A673 (cell line): Measurements from ENCODE around the gene PYCARD. TPM values are rescaled to one million over a fixed set of nuclear protein-coding genes. Genes with fewer than 3 reads are reported as not detected.
"Not testable (repeated sequence)": the region's sequence is repeated elsewhere in the genome, so short reads cannot be mapped to it uniquely, and the experiment has no call there.

Source experiments
- BruUV-seq: library from RNA; stranded (reverse); fragments of 400-500 nt; replicated peaks from 2 replicates; lab custom pipeline; 2021; lab: Mats Ljungman, UMichigan
- CTCF ChIA-PET: fragments of 300-600 bp; sonication (Branson Sonifier 250); formaldehyde crosslinking; loops from one replicate; lab custom pipeline; 2022; ENCODE audit warnings: antibody characterized with exemption; lab: Charles Lee
- POLR2A ChIA-PET: fragments of 300-600 bp; sonication (Branson Sonifier 250); formaldehyde crosslinking; loops from one replicate; lab custom pipeline; 2022; ENCODE audit warnings: antibody characterized with exemption; ENCODE audit not compliant: low non-redundant PET; lab: Charles Lee
- DNase-seq: peaks from one replicate; pipeline ENCODE4 v3.0.0-alpha.2; 2015; ENCODE audit warnings: low spot score
- H3K27ac ChIP-seq: fragments of 200-600 bp; sonication (generic); 2 replicates; pipeline ENCODE4 v1.5.1; 2016; ENCODE audit warnings: mixed run types, low read depth, mild to moderate bottlenecking, mixed read lengths, antibody characterized with exemption, low read length; ENCODE audit not compliant: poor library complexity, severe bottlenecking
- H3K27me3 ChIP-seq: fragments of 200-600 bp; sonication (generic); replicated peaks from 2 replicates; pipeline ENCODE4 v1.6.1; 2017; ENCODE audit warnings: mixed run types, low read depth, mild to moderate bottlenecking, mixed read lengths, antibody characterized with exemption, low read length; ENCODE audit not compliant: insufficient read depth, poor library complexity
- H3K36me3 ChIP-seq: fragments of 200-600 bp; sonication (generic); 2 replicates; pipeline ENCODE4 v1.6.1; 2016; ENCODE audit warnings: mixed run types, mild to moderate bottlenecking, mixed read lengths, antibody characterized with exemption, low read length; ENCODE audit not compliant: insufficient read depth, poor library complexity, severe bottlenecking
- H3K4me1 ChIP-seq: fragments of 200-600 bp; sonication (generic); 2 replicates; pipeline ENCODE4 v1.6.1; 2017; ENCODE audit warnings: mixed run types, mild to moderate bottlenecking, mixed read lengths, antibody characterized with exemption, low read length; ENCODE audit not compliant: insufficient read depth, poor library complexity, severe bottlenecking
- H3K4me3 ChIP-seq: fragments of 200-600 bp; sonication (generic); 2 replicates; pipeline ENCODE4 v1.5.1; 2016; ENCODE audit warnings: low read depth, mixed run types, mild to moderate bottlenecking, mixed read lengths, low read length; ENCODE audit not compliant: poor library complexity, severe bottlenecking
- H3K9me3 ChIP-seq: fragments of 200-600 bp; sonication (generic); 2 replicates; pipeline ENCODE4 v1.6.1; 2016; ENCODE audit warnings: mixed run types, low read depth, mild to moderate bottlenecking, mixed read lengths, antibody characterized with exemption, low read length; ENCODE audit not compliant: poor library complexity, severe bottlenecking
- EZH2 ChIP-seq: fragments of 200-600 bp; sonication (generic); IDR thresholded peaks from 2 replicates; pipeline ENCODE4 v1.6.1; 2017; ENCODE audit warnings: borderline replicate concordance, low read depth, mild to moderate bottlenecking, mixed read lengths, antibody characterized with exemption, low read length; ENCODE audit not compliant: poor library complexity, severe bottlenecking
- intact Hi-C: fragments of 100-400 bp; cut with micrococcal nuclease; formaldehyde crosslinking; loops from one replicate; pipeline ENCODE4 v1.10.0; 2022; ENCODE audit not compliant: unreplicated experiment
- total RNA-seq: library from RNA; stranded (reverse); gene quantifications from 2 replicates; pipeline ENCODE4 v1.2.3, GENCODE V29; 2021
- TF ChIP-seq, protein P1 (sequence below): fragments of 300-800, 200-600 bp; sonication (generic); conservative IDR thresholded peaks from 2 replicates; pipeline ENCODE4 v1.5.1; 2017; ENCODE audit warnings: low read depth, mild to moderate bottlenecking, antibody characterized with exemption, low read length, moderate library complexity, mixed read lengths

PYCARD gene
- total RNA-seq, 1 experiment from 2014 or later: 1.8 TPM

DNA sequence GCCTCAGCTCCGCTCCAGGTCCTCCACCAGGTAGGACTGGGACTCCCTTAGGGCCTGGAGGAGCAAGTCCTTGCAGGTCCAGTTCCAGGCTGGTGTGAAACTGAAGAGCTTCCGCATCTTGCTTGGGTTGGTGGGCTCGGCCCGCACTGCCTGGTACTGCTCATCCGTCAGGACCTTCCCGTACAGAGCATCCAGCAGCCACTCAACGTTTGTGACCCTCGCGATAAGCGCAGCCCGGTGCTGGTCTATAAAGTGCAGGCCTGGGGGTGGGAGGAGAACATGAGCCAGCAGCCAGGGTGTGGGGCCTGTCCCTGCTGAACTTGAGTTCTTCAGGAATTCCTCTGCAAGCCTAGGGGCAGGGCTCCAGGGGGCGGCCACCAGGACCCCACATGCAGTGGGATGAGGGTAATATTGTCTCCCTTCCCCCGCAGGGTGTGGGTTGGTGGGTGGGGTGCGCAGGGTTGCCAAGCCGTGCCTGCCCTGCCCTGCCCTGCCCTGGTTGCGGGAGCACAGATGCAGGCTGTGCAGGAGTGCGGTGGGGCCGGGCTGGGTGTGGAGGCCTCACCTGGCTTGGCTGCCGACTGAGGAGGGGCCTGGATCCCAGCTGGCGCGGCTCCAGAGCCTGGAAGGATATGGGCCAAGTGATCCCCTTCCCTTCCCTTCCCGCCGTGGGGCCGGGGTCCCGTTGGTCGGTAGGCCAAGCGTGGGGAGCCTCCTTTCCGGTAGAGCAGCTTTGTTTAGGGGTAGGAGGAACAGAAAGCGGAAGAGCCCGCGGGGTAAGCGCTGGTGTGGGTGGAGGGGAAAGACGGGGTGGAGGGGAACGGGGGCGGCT, 762 bp downstream of the PYCARD start:
- ChIA-PET CTCF (no interaction called here), POLR2A (no interaction called here)
- H3K9me3 ChIP-seq: no peaks in the 10 kb centered on the region
- DNase-seq: no peak
- BruUV-seq: no TSS peak
- H3K27me3 ChIP-seq: peaks cover 9% of the 10 kb centered on the region
- no peak overlapping the region for H3K27ac ChIP-seq
- intact Hi-C loops: loop anchor here (5.0 kb wide), 2 partner anchors 241 to 666 kb away; partner anchors contain the start of gene ZNF843
- H3K4me1 ChIP-seq: no peaks in the 10 kb centered on the region
- peaks cover 2% of the 10 kb centered on the region for H3K36me3 ChIP-seq
- H3K4me3 ChIP-seq: peak overlapping the region; percentile 49
- no peak for TF ChIP-seq EZH2
- TF ChIP-seq, protein P1, sequence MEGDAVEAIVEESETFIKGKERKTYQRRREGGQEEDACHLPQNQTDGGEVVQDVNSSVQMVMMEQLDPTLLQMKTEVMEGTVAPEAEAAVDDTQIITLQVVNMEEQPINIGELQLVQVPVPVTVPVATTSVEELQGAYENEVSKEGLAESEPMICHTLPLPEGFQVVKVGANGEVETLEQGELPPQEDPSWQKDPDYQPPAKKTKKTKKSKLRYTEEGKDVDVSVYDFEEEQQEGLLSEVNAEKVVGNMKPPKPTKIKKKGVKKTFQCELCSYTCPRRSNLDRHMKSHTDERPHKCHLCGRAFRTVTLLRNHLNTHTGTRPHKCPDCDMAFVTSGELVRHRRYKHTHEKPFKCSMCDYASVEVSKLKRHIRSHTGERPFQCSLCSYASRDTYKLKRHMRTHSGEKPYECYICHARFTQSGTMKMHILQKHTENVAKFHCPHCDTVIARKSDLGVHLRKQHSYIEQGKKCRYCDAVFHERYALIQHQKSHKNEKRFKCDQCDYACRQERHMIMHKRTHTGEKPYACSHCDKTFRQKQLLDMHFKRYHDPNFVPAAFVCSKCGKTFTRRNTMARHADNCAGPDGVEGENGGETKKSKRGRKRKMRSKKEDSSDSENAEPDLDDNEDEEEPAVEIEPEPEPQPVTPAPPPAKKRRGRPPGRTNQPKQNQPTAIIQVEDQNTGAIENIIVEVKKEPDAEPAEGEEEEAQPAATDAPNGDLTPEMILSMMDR: no peak

DNA sequence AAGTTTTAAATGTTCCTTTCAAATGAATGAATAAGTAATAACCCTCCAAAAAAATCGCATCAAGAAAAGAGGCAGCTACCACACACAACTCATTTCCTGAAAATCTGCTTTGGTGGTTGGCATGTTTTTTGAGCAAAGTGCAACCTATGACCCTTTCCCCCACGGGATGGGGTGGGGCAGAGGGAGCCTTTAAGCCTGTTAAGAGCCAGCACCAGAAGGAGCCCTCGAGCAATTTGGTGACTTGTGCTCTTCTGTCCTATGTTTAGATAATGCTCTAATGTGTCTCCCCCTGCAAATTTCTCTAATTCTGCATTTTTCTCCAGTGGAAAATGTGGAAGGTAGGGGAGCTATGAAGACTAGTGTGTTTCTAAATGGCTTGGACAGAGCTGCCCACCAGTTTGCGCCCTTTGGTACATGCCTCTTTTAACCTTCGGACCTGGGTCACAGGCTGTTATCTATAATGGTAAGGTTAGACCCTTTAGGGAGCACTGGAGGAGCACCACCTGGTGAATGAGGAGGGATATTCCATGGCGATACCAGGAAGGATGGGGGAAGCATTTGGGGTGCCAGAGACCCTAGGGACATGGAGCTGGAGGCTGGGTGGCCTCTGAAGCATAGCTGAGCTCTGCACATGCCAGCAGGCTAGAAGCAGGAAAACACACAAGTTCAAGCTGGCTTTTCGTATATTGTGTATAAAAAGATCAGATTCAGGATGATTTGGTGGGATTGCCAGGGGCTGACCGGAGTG, 1.6 kb downstream of the PYCARD start:
- CTCF ChIA-PET: no interaction called here
- POLR2A ChIA-PET: interaction anchor here (0.6 kb wide), 1 partner anchor 21 kb away, joined by 9 read pairs; no protein-coding TSS in a partner anchor
- Histone ChIP-seq H3K36me3 (peaks cover 10% of the 10 kb centered on the region), H3K9me3 (no peaks in the 10 kb centered on the region), H3K27ac (no peak overlapping the region), H3K4me3 (no peak overlapping the region), H3K27me3 (peaks cover 9% of the 10 kb centered on the region), H3K4me1 (no peaks in the 10 kb centered on the region)
- no TSS peak for BruUV-seq
- DNase-seq: no peak
- intact Hi-C loops: loop anchor here (5.0 kb wide), 2 partner anchors 241 to 666 kb away; partner anchors contain the start of gene ZNF843
- TF ChIP-seq EZH2: no peak

DNA sequence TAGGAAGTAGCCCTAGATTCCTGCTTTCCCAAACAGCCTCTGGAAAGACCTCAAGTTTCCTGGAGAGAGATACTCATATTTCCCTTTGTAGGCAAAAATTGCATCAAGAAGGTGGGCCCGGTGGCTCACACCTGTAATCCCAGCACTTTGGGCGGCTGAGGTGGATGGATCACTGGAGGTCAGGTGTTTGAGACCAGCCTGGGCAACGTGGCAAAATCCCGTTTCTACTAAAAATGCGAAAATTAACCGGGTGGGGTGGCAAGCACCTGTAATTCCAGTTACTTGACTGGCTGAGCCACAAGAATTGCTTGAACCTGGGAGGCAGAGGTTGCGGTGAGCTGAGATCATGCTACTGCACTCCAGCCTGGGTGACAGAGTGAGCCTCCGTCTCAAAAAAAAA, 2.4 kb downstream of the PYCARD start:
- H3K4me3 ChIP-seq, BruUV-seq, H3K27me3 ChIP-seq, H3K27ac ChIP-seq, CTCF ChIA-PET, DNase-seq, H3K4me1 ChIP-seq, H3K9me3 ChIP-seq, POLR2A ChIA-PET: not testable (repeated sequence)
- peaks cover 19% of the 10 kb centered on the region for H3K36me3 ChIP-seq
- intact Hi-C loops: loop anchor here (5.0 kb wide), 2 partner anchors 242 to 667 kb away; partner anchors contain the start of gene ZNF843
